NCI-H1436 treated with DMSO at 0.1 percent for 48 hours (cell line): Measurements from ENCODE around the gene HP1BP3.

Experiments used
- DNase-seq: peaks from one replicate; lab custom pipeline; 2025; lab: John Stamatoyannopoulos, UW

HP1BP3 gene

GRCh38 chr1:20770314-20771087 lies 16.6 kb downstream of the HP1BP3 start:
- no peak for DNase-seq

- no peak for DNase-seq
Observed at GRCh38 chr1:20767271-20767670, 19.8 kb downstream of the HP1BP3 start.

- DNase-seq: no peak
Observed at GRCh38 chr1:20763417-20763816, 23.7 kb downstream of the HP1BP3 start.

GRCh38 chr1:20760322-20760721 lies 26.8 kb downstream of the HP1BP3 start:
- no peak for DNase-seq

- no peak for DNase-seq
Observed at GRCh38 chr1:20753589-20753988, 33.5 kb downstream of the HP1BP3 start.

GRCh38 chr1:20751462-20751990 lies 35.6 kb downstream of the HP1BP3 start:
- DNase-seq: no peak

- no peak for DNase-seq
Observed at GRCh38 chr1:20742671-20743070, 44.4 kb downstream of the HP1BP3 start.

GRCh38 chr1:20740781-20741180 lies 46.3 kb downstream of the HP1BP3 start:
- DNase-seq: no peak

GRCh38 chr1:20739225-20739624 lies 47.9 kb downstream of the HP1BP3 start:
- DNase-seq: no peak

- DNase-seq: no peak
Observed at GRCh38 chr1:20735581-20736111, 51.5 kb downstream of the HP1BP3 start.

- DNase-seq: no peak
Observed at GRCh38 chr1:20733360-20733975, 53.6 kb downstream of the HP1BP3 start.

- DNase-seq: no peak
Observed at GRCh38 chr1:20732588-20733359, 54.3 kb downstream of the HP1BP3 start, which contains the start of gene SH2D5. TSS of gene SH2D5 (minus strand) at chr1:20732703. CDS start at chr1:20728044, 4,659 bp downstream.

GRCh38 chr1:20732071-20732587 lies 55.0 kb downstream of the HP1BP3 start:
- DNase-seq: peak; percentile 53

GRCh38 chr1:20731057-20731991 lies 55.8 kb downstream of the HP1BP3 start:
- DNase-seq: no peak

- DNase-seq: no peak
Observed at GRCh38 chr1:20730690-20731056, 56.4 kb downstream of the HP1BP3 start.

GRCh38 chr1:20729990-20730689 lies 57.0 kb downstream of the HP1BP3 start:
- DNase-seq: no peak

GRCh38 chr1:20729155-20729931 lies 57.8 kb downstream of the HP1BP3 start:
- DNase-seq: no peak

GRCh38 chr1:20728371-20729154 lies 58.5 kb downstream of the HP1BP3 start:
- DNase-seq: no peak
